Large intestine (tissue), 3 donors: ENCODE results near the gene TSEN2. TPM values are rescaled to one million over a fixed set of nuclear protein-coding genes. Genes with fewer than 3 reads are reported as not detected.
"Not testable (repeated sequence)": the region's sequence is repeated elsewhere in the genome, so short reads cannot be mapped to it uniquely, and the experiment has no call there.

Source experiments
- DNase-seq, 2 donors: peaks; one replicate each; pipeline versions ENCODE4 v3.0.0 to v3.0.0-alpha.2; 2013
- H3K27ac ChIP-seq: one replicate; pipeline ENCODE4 v1.5.1; 2013; ENCODE audit warnings: low read length
- H3K27me3 ChIP-seq: 2 replicates; pipeline ENCODE4 v1.6.1; 2013; ENCODE audit warnings: low read length; ENCODE audit not compliant: control insufficient read depth, insufficient read depth
- H3K36me3 ChIP-seq: 2 replicates; pipeline ENCODE4 v1.6.1; 2013; ENCODE audit warnings: low read length; ENCODE audit not compliant: control insufficient read depth, insufficient read depth
- H3K4me1 ChIP-seq: one replicate; pipeline ENCODE4 v1.6.1; 2013; ENCODE audit warnings: low read length; ENCODE audit not compliant: control insufficient read depth, insufficient read depth
- H3K4me3 ChIP-seq: one replicate; pipeline ENCODE4 v1.5.1; 2013; ENCODE audit warnings: low read length
- H3K9me3 ChIP-seq: one replicate; pipeline ENCODE4 v1.6.1; 2013; ENCODE audit warnings: mild to moderate bottlenecking, low read depth, low read length, moderate library complexity; ENCODE audit not compliant: control insufficient read depth
- WGBS: methylation state at CpG from one replicate; pipeline ENCODE4 v1.1.5; 2013; ENCODE audit warnings: low lambda C conversion rate; ENCODE audit not compliant: insufficient coverage; 5-methylcytosine and 5-hydroxymethylcytosine counted together
- polyA plus RNA-seq: library from polyadenylated mRNA; unstranded; fragments of 120-200 nt; gene quantifications from one replicate; pipeline ENCODE4 v1.2.1, GENCODE V29; 2013

Gene TSEN2
- polyA plus RNA-seq, 1 donor = 18.3 TPM

- H3K4me1 ChIP-seq = peaks cover 5% of the 10 kb centered on the region
- no peaks in the 10 kb centered on the region for H3K27me3 ChIP-seq
- no peaks in the 10 kb centered on the region for H3K9me3 ChIP-seq
- no peak overlapping the region for H3K4me3 ChIP-seq
- WGBS = no CpG with 5 or more reads among the region's 6 CpGs
- peaks cover 29% of the 10 kb centered on the region for H3K36me3 ChIP-seq
- H3K27ac ChIP-seq = no peak overlapping the region
- DNase-seq = no peak
Measured at GRCh38 chr3:12518261-12519028, 34.2 kb downstream of the TSEN2 start.

GRCh38 chr3:12521010-12521409, 36.7 kb downstream of the TSEN2 start:
- Histone ChIP-seq H3K9me3 (no peaks in the 10 kb centered on the region), H3K27ac (no peak overlapping the region), H3K4me3 (no peak overlapping the region), H3K27me3 (no peaks in the 10 kb centered on the region), H3K36me3 (peaks cover 31% of the 10 kb centered on the region), H3K4me1 (no peaks in the 10 kb centered on the region)
- DNase-seq = no peak
- WGBS = 100% methylated on average over 1 of the region's 2 CpGs

- whole genome bisulfite sequencing = no CpG with 5 or more reads among the region's 1 CpG
- Histone ChIP-seq H3K27ac (no peak overlapping the region), H3K9me3 (no peaks in the 10 kb centered on the region), H3K36me3 (peaks cover 40% of the 10 kb centered on the region), H3K4me1 (no peaks in the 10 kb centered on the region), H3K4me3 (no peak overlapping the region), H3K27me3 (no peaks in the 10 kb centered on the region)
- DNase-seq = no peak
Measured at GRCh38 chr3:12522721-12523120, 38.4 kb downstream of the TSEN2 start.

GRCh38 chr3:12527757-12528143, 43.5 kb downstream of the TSEN2 start:
- Histone ChIP-seq H3K27ac (no peak overlapping the region), H3K4me1 (no peaks in the 10 kb centered on the region), H3K4me3 (no peak overlapping the region), H3K36me3 (peaks cover 49% of the 10 kb centered on the region), H3K27me3 (no peaks in the 10 kb centered on the region), H3K9me3 (no peaks in the 10 kb centered on the region)
- no CpG with 5 or more reads among the region's 3 CpGs for WGBS
- no peak for DNase-seq

- no peak overlapping the region for H3K4me3 ChIP-seq
- peaks cover 33% of the 10 kb centered on the region for H3K36me3 ChIP-seq
- no peaks in the 10 kb centered on the region for H3K27me3 ChIP-seq
- no peaks in the 10 kb centered on the region for H3K9me3 ChIP-seq
- H3K27ac ChIP-seq = no peak overlapping the region
- H3K4me1 ChIP-seq = no peaks in the 10 kb centered on the region
- no CpG with 5 or more reads among the region's 5 CpGs for WGBS
- DNase-seq = no peak
Measured at GRCh38 chr3:12532182-12532581, 47.9 kb downstream of the TSEN2 start.

GRCh38 chr3:12536423-12536822, 52.1 kb downstream of the TSEN2 start:
- H3K27ac ChIP-seq = no peak overlapping the region
- no peak for DNase-seq
- no peaks in the 10 kb centered on the region for H3K27me3 ChIP-seq
- H3K4me3 ChIP-seq = no peak overlapping the region
- no peaks in the 10 kb centered on the region for H3K9me3 ChIP-seq
- no peaks in the 10 kb centered on the region for H3K4me1 ChIP-seq
- WGBS = no CpG with 5 or more reads among the region's 6 CpGs
- peaks cover 20% of the 10 kb centered on the region for H3K36me3 ChIP-seq

GRCh38 chr3:12541625-12542024, 57.3 kb downstream of the TSEN2 start:
- no peaks in the 10 kb centered on the region for H3K27me3 ChIP-seq
- no peak overlapping the region for H3K4me3 ChIP-seq
- no CpG with 5 or more reads among the region's 8 CpGs for WGBS
- peaks cover 4% of the 10 kb centered on the region for H3K4me1 ChIP-seq
- H3K9me3 ChIP-seq = no peaks in the 10 kb centered on the region
- peaks cover 11% of the 10 kb centered on the region for H3K36me3 ChIP-seq
- DNase-seq = no peak
- H3K27ac ChIP-seq = no peak overlapping the region

- not testable (repeated sequence) for H3K27me3 ChIP-seq, H3K9me3 ChIP-seq, DNase-seq, H3K27ac ChIP-seq, H3K4me3 ChIP-seq, H3K4me1 ChIP-seq
- peaks cover 11% of the 10 kb centered on the region for H3K36me3 ChIP-seq
- 80% methylated on average over 1 of the region's 12 CpGs for WGBS
Measured at GRCh38 chr3:12543497-12543896, 59.2 kb downstream of the TSEN2 start.

- Histone ChIP-seq H3K36me3 (peaks cover 11% of the 10 kb centered on the region), H3K27me3 (no peaks in the 10 kb centered on the region), H3K9me3 (no peaks in the 10 kb centered on the region), H3K4me1 (peaks cover 4% of the 10 kb centered on the region), H3K27ac (peak overlapping the region; percentile 83), H3K4me3 (peak overlapping the region; percentile 59)
- peak in 1 of 2 donors; percentile 44 for DNase-seq
- no CpG with 5 or more reads among the region's 11 CpGs for WGBS
Measured at GRCh38 chr3:12544652-12545472, 60.6 kb downstream of the TSEN2 start.

GRCh38 chr3:12545473-12545791, 61.2 kb downstream of the TSEN2 start, which contains the start of gene MKRN2OS:
MKRN2OS (minus strand) TSS chr3:12545499; CDS start chr3:12545464, 35 bp downstream.
- no CpG with 5 or more reads among the region's 4 CpGs for WGBS

More at GRCh38 chr3:12545473-12545791, 61.2 kb downstream of the TSEN2 start, which contains the start of gene MKRN2OS:
- H3K27me3 ChIP-seq = peaks cover 3% of the 10 kb centered on the region
- H3K9me3 ChIP-seq = no peaks in the 10 kb centered on the region
- H3K4me1 ChIP-seq = peaks cover 4% of the 10 kb centered on the region
- peak within 1 kb of the TSS; percentile 83 for H3K27ac ChIP-seq
- DNase-seq = peak; percentile 76 to 90
- H3K4me3 ChIP-seq = peak within 1 kb of the TSS; percentile 59
- H3K36me3 ChIP-seq = peaks cover 5% of the 10 kb centered on the region
